IMR-90 (cell line): ENCODE results near the gene ANKLE1. TPM values are rescaled to one million over a fixed set of nuclear protein-coding genes. Genes with fewer than 3 reads are reported as not detected.

Source experiments
- ATAC-seq: fragments of 200-7000 bp; cut with Tn5 transposase; 2 replicates; pipeline ENCODE4 v1.9.1; 2020; ENCODE audit warnings: low read depth, mild to moderate bottlenecking, moderate library complexity
- BruUV-seq: library from RNA; stranded (reverse); fragments of 400-500 nt; replicated peaks from 2 replicates; lab custom pipeline; 2021; lab: Mats Ljungman, UMichigan
- CTCF ChIA-PET: fragments of 300-600 bp; formaldehyde crosslinking; extraction: SDS; loops from one replicate; lab custom pipeline; 2021; ENCODE audit warnings: antibody characterized with exemption; lab: Yijun Ruan, JAX
- POLR2A ChIA-PET: fragments of 300-600 bp; sonication (Branson Sonifier 250); formaldehyde crosslinking; loops from one replicate; lab custom pipeline; 2022; ENCODE audit warnings: antibody characterized with exemption; ENCODE audit not compliant: unreplicated experiment; lab: Charles Lee
- DNase-seq: peaks from one replicate; pipeline ENCODE4 v3.0.0; 2013
- H2AFZ ChIP-seq: replicated peaks from 2 replicates; pipeline ENCODE3; 2013; ENCODE audit warnings: low read length, mild to moderate bottlenecking; ENCODE audit not compliant: poor library complexity
- H2AK5ac ChIP-seq: 2 replicates; pipeline ENCODE4 v1.6.1; 2013; ENCODE audit warnings: low read depth, low read length, inconsistent platforms
- H2AK9ac ChIP-seq: replicated peaks from 2 replicates; pipeline ENCODE3; 2013; ENCODE audit warnings: mild to moderate bottlenecking, low read depth, low read length, moderate library complexity; ENCODE audit not compliant: poor library complexity
- H2BK120ac ChIP-seq: 2 replicates; pipeline ENCODE4 v1.6.1; 2013; ENCODE audit warnings: low read depth, low read length, inconsistent platforms
- H2BK15ac ChIP-seq: 3 replicates; pipeline ENCODE4 v1.6.1; 2013; ENCODE audit warnings: low read depth, low read length, inconsistent platforms
- H2BK20ac ChIP-seq: 2 replicates; pipeline ENCODE4 v1.6.1; 2013; ENCODE audit warnings: low read depth, mild to moderate bottlenecking, inconsistent platforms, low read length, moderate library complexity
- H2BK5ac ChIP-seq: 2 replicates; pipeline ENCODE4 v1.6.1; 2013; ENCODE audit warnings: mild to moderate bottlenecking, low read depth, low read length, inconsistent platforms; ENCODE audit not compliant: poor library complexity, severe bottlenecking
- H3K14ac ChIP-seq: replicated peaks from 2 replicates; pipeline ENCODE4 v1.6.1; 2013; ENCODE audit warnings: low read depth, low read length, inconsistent platforms
- H3K18ac ChIP-seq: 2 replicates; pipeline ENCODE4 v1.6.1; 2013; ENCODE audit warnings: low read depth, low read length, control low read depth
- H3K23ac ChIP-seq: 2 replicates; pipeline ENCODE4 v1.6.1; 2013; ENCODE audit warnings: low read depth, low read length, inconsistent platforms
- H3K27ac ChIP-seq: 2 replicates; pipeline ENCODE4 v1.5.1; 2013; ENCODE audit warnings: mild to moderate bottlenecking, control low read depth, low read length; ENCODE audit not compliant: insufficient read depth
- H3K27me3 ChIP-seq: 2 replicates; pipeline ENCODE4 v1.6.1; 2013; ENCODE audit warnings: low read length; ENCODE audit not compliant: control insufficient read depth, insufficient read depth
- H3K36me3 ChIP-seq: 2 replicates; pipeline ENCODE4 v1.6.1; 2013; ENCODE audit warnings: low read length, mixed read lengths; ENCODE audit not compliant: control insufficient read depth, insufficient read depth
- H3K4ac ChIP-seq: 2 replicates; pipeline ENCODE4 v1.6.1; 2013; ENCODE audit warnings: low read depth, low read length, inconsistent platforms
- H3K4me1 ChIP-seq: 2 replicates; pipeline ENCODE4 v1.6.1; 2013; ENCODE audit warnings: low read length, mixed read lengths; ENCODE audit not compliant: control insufficient read depth, insufficient read depth
- H3K4me2 ChIP-seq: 2 replicates; pipeline ENCODE4 v1.6.1; 2013; ENCODE audit warnings: low read depth, mild to moderate bottlenecking, control low read depth, low read length, moderate library complexity
- H3K4me3 ChIP-seq: 2 replicates; pipeline ENCODE4 v1.5.1; 2013; ENCODE audit warnings: low read depth, mild to moderate bottlenecking, control low read depth, low read length, moderate library complexity; ENCODE audit not compliant: insufficient read depth
- H3K56ac ChIP-seq: 2 replicates; pipeline ENCODE4 v1.6.1; 2013; ENCODE audit warnings: low read length, inconsistent platforms; ENCODE audit not compliant: insufficient read depth; ENCODE audit errors: extremely low read depth
- H3K79me1 ChIP-seq, 2 experiments: 2 replicates each; pipeline ENCODE4 v1.6.1; 2013; ENCODE audit warnings: low read length in 2 of 2, inconsistent platforms in 1 of 2, low read depth in 1 of 2
- H3K9ac ChIP-seq: 2 replicates; pipeline ENCODE4 v1.6.1; 2013; ENCODE audit warnings: low read depth, low read length, control low read depth
- H3K9me1 ChIP-seq: 2 replicates; pipeline ENCODE4 v1.6.1; 2013; ENCODE audit warnings: low read length, inconsistent platforms; ENCODE audit not compliant: insufficient read depth
- H3K9me3 ChIP-seq: 2 replicates; pipeline ENCODE4 v1.6.1; 2013; ENCODE audit warnings: low read length; ENCODE audit not compliant: control insufficient read depth, insufficient read depth
- H4K20me1 ChIP-seq: 2 replicates; pipeline ENCODE4 v1.6.1; 2013; ENCODE audit warnings: low read length, inconsistent platforms; ENCODE audit not compliant: insufficient read depth
- H4K5ac ChIP-seq: 2 replicates; pipeline ENCODE4 v1.6.1; 2013; ENCODE audit warnings: mild to moderate bottlenecking, low read depth, low read length, control low read depth
- H4K8ac ChIP-seq, 2 experiments: 2 replicates each; pipeline ENCODE4 v1.6.1; 2013; ENCODE audit warnings: low read depth in 2 of 2, low read length in 2 of 2, control low read depth in 1 of 2, inconsistent platforms in 1 of 2
- H4K91ac ChIP-seq: 2 replicates; pipeline ENCODE4 v1.6.1; 2013; ENCODE audit warnings: low read depth, low read length, inconsistent platforms; ENCODE audit not compliant: insufficient read depth
- BHLHE40 ChIP-seq: fragments of 150-350 bp; IDR thresholded peaks from 2 replicates; pipeline ENCODE4 v1.6.1; 2016; ENCODE audit warnings: mild to moderate bottlenecking, low read depth, low read length
- CHD1 ChIP-seq: IDR thresholded peaks from 2 replicates; pipeline ENCODE4 v1.6.1; 2012; ENCODE audit warnings: low read depth, low read length, improper control_type of control experiment
- CTCF ChIP-seq: conservative IDR thresholded peaks from 2 replicates; pipeline ENCODE4 v1.5.1; 2012; ENCODE audit warnings: mild to moderate bottlenecking, low read depth, low read length, improper control_type of control experiment
- MAZ ChIP-seq: IDR thresholded peaks from 2 replicates; pipeline ENCODE4 v1.6.1; 2012; ENCODE audit warnings: low read depth, mild to moderate bottlenecking, low read length, improper control_type of control experiment, moderate library complexity, borderline replicate concordance
- RAD21 ChIP-seq: IDR thresholded peaks from 2 replicates; pipeline ENCODE4 v1.6.1; 2012; ENCODE audit warnings: low read length, improper control_type of control experiment
- USF2 ChIP-seq: fragments of 150-350 bp; IDR thresholded peaks from 2 replicates; pipeline ENCODE4 v1.6.1; 2017; ENCODE audit warnings: mild to moderate bottlenecking, antibody characterized with exemption, low read length, low read depth
- WGBS, 2 experiments: methylation state at CpG; one replicate each; pipeline versions ENCODE4 v1.1.5 to v1.1.7; 2013; ENCODE audit warnings: missing lambda C conversion rate in 2 of 2; ENCODE audit not compliant: insufficient read length in 1 of 2; ENCODE audit errors: extremely low coverage in 2 of 2; 5-methylcytosine and 5-hydroxymethylcytosine counted together
- dilution Hi-C: fragments of 300-500 bp; cut with HindIII; formaldehyde crosslinking; loops from one replicate; pipeline ENCODE4 v1.14.3; 2018; ENCODE audit warnings: low sequenced_read_pairs; ENCODE audit not compliant: unreplicated experiment
- in situ Hi-C: fragments of 300-500 bp; cut with MboI; formaldehyde crosslinking; loops from 3 replicates; pipeline ENCODE4 v1.14.3; 2019; ENCODE audit warnings: low sequenced_read_pairs, inconsistent platforms, mixed read lengths
- intact Hi-C: fragments of 100-400 bp; cut with micrococcal nuclease; formaldehyde crosslinking; loops from 2 replicates; pipeline ENCODE4 v1.10.0; 2022
- polyA plus RNA-seq, 3 experiments: library from polyadenylated mRNA; depleted of rRNA; stranded (reverse); fragments of >200 nt; gene quantifications; 2 replicates each; pipeline ENCODE4 v1.2.3, GENCODE V29; 2012; ENCODE audit warnings: low replicate concordance in 1 of 3
- total RNA-seq: library from RNA; depleted of rRNA; stranded (reverse); fragments of >200 nt; gene quantifications from 2 replicates; pipeline ENCODE4 v1.2.3, GENCODE V29; 2012

Gene ANKLE1
- total and polyA plus RNA-seq, 2 of the 4 experiments (the other 2 are of a cell fraction), result under 0.01 to 0.87 TPM

- Histone ChIP-seq H2BK120ac (peak within 1 kb of the TSS; percentile 53; the same call in 1 of the 2 replicates), H3K4me1 (peaks cover 8% of the 10 kb centered on the region), H3K56ac (0 out of 2 replicates have a peak within 1 kb of the TSS, but pooled peaks have one; percentile 37), H3K4me2 (peak within 1 kb of the TSS; percentile 90), H2BK20ac (no peak within 1 kb of the TSS; the same call in 1 of the 2 replicates), H3K36me3 (peaks cover 6% of the 10 kb centered on the region), H3K9me3 (peaks cover under 1% of the 10 kb centered on the region; the same call in 1 of the 2 replicates), H3K9ac (peak within 1 kb of the TSS; percentile 35), H2BK5ac (peak within 1 kb of the TSS; percentile 55), H4K5ac (peak within 1 kb of the TSS; percentile 76), H2AK5ac (peak within 1 kb of the TSS; percentile 90), H3K18ac (0 out of 2 replicates have a peak within 1 kb of the TSS, but pooled peaks have one; percentile 2), H2BK15ac (0 out of 3 replicates have a peak within 1 kb of the TSS, but pooled peaks have one; percentile 71), H3K27ac (peak within 1 kb of the TSS; percentile 23), H2AK9ac (peak within 1 kb of the TSS; percentile 90), H4K91ac (peak within 1 kb of the TSS; percentile 66), H3K27me3 (no peaks in the 10 kb centered on the region), H3K4ac (peak within 1 kb of the TSS; percentile 68; the same call in 1 of the 2 replicates), H3K14ac (peak within 1 kb of the TSS; percentile 66), H3K79me1 (peaks cover 21 to 48% of the 10 kb centered on the region in 2 experiments), H3K23ac (no peak within 1 kb of the TSS), H4K8ac (peak within 1 kb of the TSS; percentile 96), H4K20me1 (no peaks in the 10 kb centered on the region), H3K9me1 (peaks cover 19% of the 10 kb centered on the region), H2AFZ (peak within 1 kb of the TSS; percentile 90), H3K4me3 (peak within 1 kb of the TSS; percentile 61)
- peak; percentile 89 for ATAC-seq
- 1% methylated on average over 43 of the region's 52 CpGs; no CpG with 5 or more reads in 1 of the 2 experiments for WGBS, 2 experiments
- ChIA-PET CTCF (no interaction called here), POLR2A (no interaction called here)
- intact Hi-C loops (loop anchor here (1.0 kb wide), 1 partner anchor 11 kb away; no protein-coding TSS in a partner anchor), in situ Hi-C loops (no loop called here), dilution Hi-C loops (no loop called here)
- DNase-seq, result peak; percentile 94
- 0 out of 2 replicates have a peak, but pooled peaks have one; percentile 9 for TF ChIP-seq BHLHE40
- TF ChIP-seq CTCF, result peak; percentile 51
- peak; percentile 89 for TF ChIP-seq USF2
- TF ChIP-seq MAZ, result peak; percentile 81; the same call in 1 of the 2 replicates
- TF ChIP-seq CHD1, result no peak
- 0 out of 2 replicates have a peak, but pooled peaks have one; percentile 10 for TF ChIP-seq RAD21
- BruUV-seq, result no TSS peak
Observed at GRCh38 chr19:17303167-17303939, 21.7 kb downstream of the ANKLE1 start, which contains the start of gene ABHD8. Gene ABHD8 (minus strand): TSS chr19:17303425. CDS start chr19:17301616, 1,809 bp downstream.
